Activated CD8-positive, alpha-beta memory T cell treated with anti-CD3 and anti-CD28 coated beads for 24 hours (primary cell): ENCODE results near the gene ARID4B.
"Not testable (repeated sequence)": the region's sequence is repeated elsewhere in the genome, so short reads cannot be mapped to it uniquely, and the experiment has no call there.

Experiments used
- DNase-seq: peaks from one replicate; pipeline ENCODE4 v3.0.0-alpha.2; 2020

Gene ARID4B

DNA sequence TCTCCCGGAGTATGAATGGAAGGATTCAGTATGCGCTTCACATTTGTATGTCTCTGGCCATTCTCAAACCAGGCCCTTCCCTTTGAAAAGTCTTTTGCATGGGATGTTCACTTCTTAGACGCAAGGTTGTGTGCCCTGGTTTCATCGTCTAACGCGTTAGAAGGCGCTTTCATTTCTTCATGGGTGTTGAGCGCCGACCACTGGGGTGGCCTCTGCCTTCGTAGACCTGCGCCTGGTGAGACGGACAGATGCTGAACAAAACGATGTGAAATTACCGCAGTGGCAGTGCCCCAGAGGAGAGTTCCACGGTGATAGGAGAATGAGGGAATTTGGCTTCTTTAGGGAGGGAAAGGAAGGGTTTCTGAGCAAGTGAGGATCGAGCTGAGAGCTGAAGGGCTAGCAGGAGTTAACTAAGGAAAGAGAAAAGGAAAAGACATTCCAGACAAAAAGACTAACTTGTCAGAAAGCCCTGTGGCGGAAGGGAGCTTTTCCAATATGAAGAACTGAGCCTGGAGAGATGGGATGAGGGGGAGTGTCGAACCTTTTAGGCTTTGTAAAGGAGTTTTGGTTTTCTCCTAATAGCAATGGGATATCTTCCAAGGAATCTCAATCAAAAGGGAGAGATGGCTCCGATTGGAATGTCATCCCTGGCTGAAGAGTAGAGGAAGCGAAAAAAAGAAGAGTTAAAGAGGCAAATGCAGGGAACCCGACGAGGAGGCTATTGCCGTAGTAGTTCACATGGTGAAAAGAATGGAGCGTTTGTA is 1.3 kb upstream of the ARID4B start:
- DNase-seq = no peak

- DNase-seq = peak; percentile 99
Observed at GRCh38 chr1:235328271-235329138, 526 bp upstream of the ARID4B start, which contains the start of gene GGPS1. Gene GGPS1 (plus strand): TSS chr1:235328570. CDS start chr1:235335265, 6,695 bp downstream.

- DNase-seq = peak; percentile 83
Observed at GRCh38 chr1:235326719-235327558, 1.0 kb downstream of the ARID4B start.

- DNase-seq = no peak
Observed at GRCh38 chr1:235325854-235326253, 2.1 kb downstream of the ARID4B start.

- DNase-seq = no peak
Observed at GRCh38 chr1:235325139-235325538, 2.8 kb downstream of the ARID4B start.

DNA sequence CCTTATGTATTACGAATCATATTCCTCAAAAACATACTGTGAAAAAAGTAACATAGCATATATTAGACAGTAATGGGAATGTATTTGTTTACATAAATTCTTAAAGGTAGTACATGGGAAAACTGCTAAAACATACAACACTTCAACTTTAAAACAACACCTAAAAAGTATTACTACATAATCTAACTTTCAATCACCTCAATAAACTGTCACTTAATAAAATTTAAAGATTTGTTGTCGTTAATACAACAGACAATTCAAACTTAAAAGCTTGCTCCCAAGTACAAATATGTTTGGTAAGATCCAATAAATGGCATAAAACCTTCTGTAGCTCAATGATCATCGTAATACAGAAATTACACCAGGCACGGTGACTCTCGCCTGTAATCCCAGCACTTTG is 3.7 kb downstream of the ARID4B start:
- no peak for DNase-seq

GRCh38 chr1:235320521-235321179 is 7.3 kb downstream of the ARID4B start:
- no peak for DNase-seq

DNA sequence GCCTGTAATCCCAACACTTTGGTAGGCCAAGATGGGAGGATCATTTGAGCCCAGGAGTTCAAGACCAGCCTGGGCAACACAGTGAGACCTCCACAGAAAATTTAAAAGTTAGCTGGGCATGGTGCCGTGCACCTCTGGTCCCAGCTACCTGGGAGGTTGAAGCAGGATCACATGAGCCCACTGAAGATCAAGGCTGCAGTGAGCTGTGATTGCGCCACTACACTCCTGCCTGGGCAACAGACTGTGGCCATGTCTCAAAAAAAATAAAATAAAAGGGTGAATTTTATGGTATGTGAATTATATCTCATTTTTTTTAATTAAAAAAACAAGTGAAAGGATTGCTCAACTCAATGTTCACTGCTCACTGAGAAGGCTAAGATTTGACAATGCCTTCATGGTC is 8.7 kb downstream of the ARID4B start:
- no peak for DNase-seq

DNA sequence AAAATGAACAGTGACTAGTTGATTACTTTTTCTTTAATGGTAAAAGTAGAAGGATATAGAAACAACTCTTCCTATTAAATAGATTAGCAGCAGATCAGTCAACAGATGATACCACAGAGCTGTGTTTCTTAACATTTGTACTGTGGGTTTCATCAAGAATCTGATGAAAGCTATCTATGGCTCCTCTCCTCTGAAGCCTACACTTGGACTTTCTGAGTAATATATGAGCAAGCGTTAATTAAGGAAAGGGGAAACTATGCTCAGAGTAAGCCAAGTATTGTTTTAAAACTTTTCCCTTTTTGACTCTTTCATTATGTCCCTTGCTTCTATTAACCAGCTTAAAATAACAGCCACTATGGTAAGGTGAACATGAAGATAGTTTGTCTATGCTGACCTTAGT is 10.8 kb downstream of the ARID4B start:
- no peak for DNase-seq

- DNase-seq = no peak
Observed at GRCh38 chr1:235315735-235316134, 12.2 kb downstream of the ARID4B start.

- no peak for DNase-seq
Observed at GRCh38 chr1:235315173-235315572, 12.8 kb downstream of the ARID4B start.

DNA sequence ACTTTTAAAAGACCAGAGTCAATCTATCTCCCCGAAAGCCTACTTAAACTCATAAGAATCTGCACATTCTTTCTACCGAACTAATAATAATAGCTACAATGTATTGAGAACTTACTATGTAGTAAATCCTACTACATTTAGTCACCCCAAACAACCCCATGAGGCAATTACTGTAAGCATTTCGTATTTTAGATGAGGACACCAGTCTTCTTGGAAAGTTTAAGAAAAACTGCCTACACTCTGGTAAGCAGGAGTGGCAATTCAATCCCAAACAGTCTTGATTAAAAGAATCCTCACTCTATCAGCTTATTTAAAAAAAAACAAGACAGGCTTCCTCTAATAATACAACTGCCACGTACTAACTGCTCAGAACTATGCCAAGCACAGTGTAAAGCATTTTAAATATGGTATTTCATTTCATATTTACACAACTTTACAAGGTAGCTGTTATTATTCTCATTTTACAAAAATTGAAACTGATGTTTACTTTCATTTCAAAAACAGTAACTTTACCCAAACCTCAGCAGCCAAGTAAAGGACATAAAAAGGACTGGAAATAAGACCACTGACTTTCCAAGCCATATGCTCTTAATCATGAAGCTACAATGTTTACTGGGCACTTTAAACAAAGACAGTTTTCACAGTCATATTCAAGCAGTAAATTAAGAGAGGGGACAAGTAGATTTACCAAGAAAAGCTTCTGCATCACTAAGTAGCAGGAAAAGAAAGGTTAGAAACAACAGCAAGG is 13.9 kb downstream of the ARID4B start:
- DNase-seq = no peak

DNA sequence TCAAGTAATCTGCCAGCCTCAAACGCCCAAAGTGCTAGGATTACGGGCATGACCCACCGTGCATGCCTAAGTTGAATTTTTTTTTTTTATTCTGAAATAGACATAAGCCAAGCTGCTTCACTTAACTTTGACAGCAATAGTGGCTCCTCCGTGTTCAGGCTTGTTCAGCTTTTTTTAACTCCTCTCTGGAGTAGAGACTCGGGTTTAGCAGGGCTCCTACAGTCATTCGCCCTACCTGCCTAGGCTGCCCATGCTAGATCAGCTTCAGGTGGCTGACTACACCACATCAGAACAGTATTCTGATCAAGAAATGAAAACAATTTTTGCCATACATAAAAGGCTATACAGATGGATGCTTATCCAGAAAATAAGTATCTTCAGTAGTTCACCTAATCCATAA is 14.7 kb downstream of the ARID4B start:
- no peak for DNase-seq

DNA sequence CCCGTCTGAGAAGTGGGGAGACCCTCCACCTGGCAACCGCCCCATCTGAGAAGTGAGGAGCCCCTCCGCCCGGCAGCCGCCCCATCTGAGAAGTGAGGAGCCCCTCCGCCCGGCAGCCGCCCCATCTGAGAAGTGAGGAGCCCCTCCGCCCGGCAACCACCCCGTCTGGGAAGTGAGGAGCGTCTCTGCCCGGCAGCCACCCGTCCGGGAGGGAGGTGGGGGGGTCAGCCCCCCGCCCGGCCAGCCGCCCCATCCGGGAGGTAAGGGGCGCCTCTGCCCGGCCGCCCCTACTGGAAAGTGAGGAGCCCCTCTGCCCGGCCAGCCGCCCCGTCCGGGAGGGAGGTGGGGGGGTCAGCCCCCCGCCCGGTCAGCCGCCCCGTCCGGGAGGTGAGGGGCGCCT is 18.8 kb downstream of the ARID4B start:
- DNase-seq = not testable (repeated sequence)

DNA sequence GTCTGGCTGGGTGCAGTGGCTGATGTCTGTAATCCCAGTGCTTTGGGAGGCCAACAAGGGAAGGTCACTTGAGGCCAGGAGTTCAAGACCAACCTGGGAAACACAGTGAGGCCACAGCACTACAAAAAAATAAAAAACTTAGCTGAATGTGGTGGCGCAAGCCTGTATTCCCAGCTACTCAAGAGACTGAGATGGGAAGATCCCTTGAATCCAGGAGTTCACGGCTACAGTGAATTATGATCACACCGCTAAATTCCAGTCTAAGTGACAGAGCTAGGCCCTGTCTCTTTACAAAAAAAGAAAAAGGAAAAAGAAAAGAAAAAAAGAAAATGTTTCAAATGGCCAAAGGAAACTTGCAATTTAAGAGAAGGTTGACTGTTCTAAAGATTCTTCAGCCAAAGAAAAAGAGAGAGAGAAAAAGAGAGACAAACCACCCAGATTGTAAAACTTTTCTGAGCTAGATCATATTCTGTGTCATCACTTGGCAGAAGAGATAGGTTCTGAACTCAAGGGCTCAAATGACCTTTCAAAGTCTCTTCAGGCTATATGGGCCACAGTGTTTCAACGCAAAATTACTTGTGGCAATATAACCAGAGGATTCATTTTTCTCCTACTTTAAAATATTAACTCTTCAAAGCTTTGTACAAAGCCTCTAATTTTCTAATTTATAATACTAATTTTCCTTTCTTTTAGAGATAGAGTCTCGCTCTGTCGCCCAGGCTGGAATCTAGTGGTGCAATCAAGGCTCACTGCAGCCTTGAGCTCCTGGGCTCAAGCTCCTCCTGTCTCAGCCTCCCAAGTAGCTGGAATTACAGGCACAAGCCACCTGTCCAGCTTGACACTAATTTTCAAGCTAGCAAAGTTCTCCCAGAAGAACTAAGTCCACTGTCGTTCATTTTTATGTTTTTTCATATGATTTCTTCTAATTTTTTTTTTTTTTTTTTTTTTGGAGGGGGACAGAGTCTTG is 20.5 kb downstream of the ARID4B start:
- no peak for DNase-seq

DNA sequence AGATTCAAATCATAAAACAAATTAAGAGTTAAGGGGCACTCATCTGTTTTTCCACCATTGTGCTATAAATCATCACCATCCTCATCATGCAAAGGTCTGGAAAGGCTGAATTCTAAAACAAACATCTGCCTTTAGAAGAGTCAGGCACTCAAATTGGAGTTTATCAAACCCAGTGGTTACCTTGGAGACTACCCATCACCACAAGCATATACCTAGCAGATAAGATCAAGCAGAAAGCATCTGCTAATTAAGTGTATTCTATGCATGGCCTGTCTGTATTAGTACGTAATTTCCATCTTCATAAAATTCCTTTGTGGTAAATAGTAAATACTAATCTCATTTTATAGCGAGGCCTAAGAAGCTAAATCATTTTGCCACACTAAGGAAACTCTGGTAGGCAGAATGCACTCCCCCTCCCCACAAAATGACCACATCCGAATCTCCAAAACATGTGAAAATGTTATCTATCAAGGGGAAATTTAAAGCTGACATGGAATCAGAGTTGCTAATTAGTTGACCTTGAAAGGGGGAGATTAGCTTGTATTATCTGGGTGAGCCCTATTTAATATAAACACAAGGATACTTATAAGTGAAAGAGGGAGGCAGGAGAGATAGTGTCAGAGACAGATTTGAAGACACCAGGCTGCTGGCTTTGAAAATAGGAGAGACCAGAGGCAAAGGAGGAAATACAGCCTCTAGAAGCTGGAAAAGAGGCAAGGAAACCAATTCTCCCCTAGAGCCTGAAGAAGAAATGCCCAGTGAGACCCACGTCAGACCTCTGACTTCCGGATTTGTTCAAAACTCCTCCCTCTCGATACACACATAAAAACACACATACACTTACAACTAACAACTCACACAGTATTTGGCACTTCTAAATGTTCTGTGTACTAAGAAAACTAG is 23.2 kb downstream of the ARID4B start:
- no peak for DNase-seq

GRCh38 chr1:235302143-235302542 is 25.8 kb downstream of the ARID4B start:
- no peak for DNase-seq

- DNase-seq = no peak
Observed at GRCh38 chr1:235299169-235299858, 28.7 kb downstream of the ARID4B start.

DNA sequence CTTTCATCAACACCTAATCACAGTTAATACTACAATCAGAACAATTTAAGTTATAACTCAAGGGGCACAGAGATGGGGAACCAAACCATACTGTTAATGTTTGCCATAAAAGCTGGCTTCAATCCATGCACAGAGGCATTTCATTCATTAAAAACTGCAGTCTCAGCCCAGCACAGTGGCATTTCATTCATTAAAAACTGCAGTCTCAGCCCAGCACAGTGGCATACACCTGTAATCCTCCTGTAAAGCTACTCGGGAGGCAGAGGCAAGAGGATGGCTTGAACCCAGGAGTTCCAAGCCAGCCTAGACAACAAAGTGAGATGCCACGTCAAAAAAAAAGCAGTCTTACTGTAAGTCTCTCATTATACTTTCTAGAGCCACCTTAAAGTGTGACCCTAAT is 29.2 kb downstream of the ARID4B start:
- DNase-seq = no peak
